CD4-positive, alpha-beta memory T cell (primary cell): ENCODE data around the gene YWHAG. TPM values are rescaled to one million over a fixed set of nuclear protein-coding genes. Genes with fewer than 3 reads are reported as not detected.
"Not testable (repeated sequence)": the region's sequence is repeated elsewhere in the genome, so short reads cannot be mapped to it uniquely, and the experiment has no call there.

Experiments
- CTCF ChIA-PET: fragments of 350-600 bp; sonication (Branson Sonifier 250); formaldehyde crosslinking; loops from one replicate; lab custom pipeline; 2021; ENCODE audit warnings: inconsistent platforms; ENCODE audit not compliant: partially characterized antibody; lab: Charles Lee
- POLR2A ChIA-PET: fragments of 350-600 bp; sonication (Branson Sonifier 250); formaldehyde crosslinking; loops from one replicate; lab custom pipeline; 2021; ENCODE audit not compliant: partially characterized antibody; lab: Charles Lee
- DNase-seq, 5 donors: peaks; one replicate each; pipeline versions ENCODE4 v3.0.0 to v3.0.0-alpha.2; 2020 to 2022; ENCODE audit warnings: mixed read lengths in 1 of 5
- H3K27ac ChIP-seq: one replicate; pipeline ENCODE4 v1.7.0; 2013; ENCODE audit warnings: low read depth, low read length
- H3K27me3 ChIP-seq: 2 replicates; pipeline ENCODE4 v1.7.0; 2013; ENCODE audit warnings: mild to moderate bottlenecking, low read length, moderate library complexity; ENCODE audit not compliant: insufficient read depth
- H3K36me3 ChIP-seq: 2 replicates; pipeline ENCODE4 v1.7.0; 2013; ENCODE audit warnings: mild to moderate bottlenecking, low read length, moderate library complexity; ENCODE audit not compliant: insufficient read depth
- H3K4me1 ChIP-seq: 2 replicates; pipeline ENCODE4 v1.7.0; 2013; ENCODE audit warnings: mild to moderate bottlenecking, low read length, moderate library complexity; ENCODE audit not compliant: insufficient read depth
- H3K4me3 ChIP-seq, 2 donors: one replicate each; pipeline ENCODE4 v1.7.0; 2013; ENCODE audit warnings: low read length in 2 of 2, mild to moderate bottlenecking in 1 of 2
- H3K9me3 ChIP-seq, 2 donors: one replicate each; pipeline ENCODE4 v1.7.0; 2013; ENCODE audit warnings: low read length in 2 of 2, control low read depth in 1 of 2; ENCODE audit not compliant: control insufficient read depth in 1 of 2
- H3K27ac Mint-ChIP-seq, 7 donors: one replicate each; pipeline ENCODE4 v1.8.0; 2020 to 2021; ENCODE audit warnings: mixed read lengths in 7 of 7, mild to moderate bottlenecking in 6 of 7, inconsistent platforms in 3 of 7, moderate library complexity in 3 of 7
- H3K27me3 Mint-ChIP-seq, 2 donors: one replicate each; pipeline ENCODE4 v1.8.0; 2020 to 2021; ENCODE audit warnings: mixed read lengths in 2 of 2
- H3K36me3 Mint-ChIP-seq, 2 donors: one replicate each; pipeline ENCODE4 v1.8.0; 2020 to 2021; ENCODE audit warnings: mixed read lengths in 2 of 2, inconsistent platforms in 1 of 2, mild to moderate bottlenecking in 1 of 2
- H3K4me1 Mint-ChIP-seq, 4 donors: one replicate each; pipeline ENCODE4 v1.8.0; 2020 to 2021; ENCODE audit warnings: mixed read lengths in 4 of 4, mild to moderate bottlenecking in 1 of 4
- H3K4me3 Mint-ChIP-seq, 8 donors: one replicate each; pipeline ENCODE4 v1.8.0; 2020 to 2021; ENCODE audit warnings: mixed read lengths in 8 of 8, mild to moderate bottlenecking in 7 of 8, moderate library complexity in 6 of 8, inconsistent platforms in 3 of 8
- H3K9me3 Mint-ChIP-seq, 8 donors: one replicate each; pipeline ENCODE4 v1.8.0; 2020 to 2021; ENCODE audit warnings: mixed read lengths in 8 of 8, mild to moderate bottlenecking in 5 of 8, inconsistent platforms in 3 of 8, moderate library complexity in 1 of 8
- intact Hi-C: fragments of 100-400 bp; cut with micrococcal nuclease; formaldehyde crosslinking; loops from one replicate; pipeline ENCODE4 v1.15.1; 2023
- polyA plus RNA-seq, 2 donors: library from polyadenylated mRNA; unstranded; fragments of 300-500 nt; fragmentation: Illumina TruSeq; gene quantifications; one replicate each; pipeline ENCODE4 v1.2.3, GENCODE V29; 2021
- total RNA-seq, 2 experiments: library from RNA; stranded (reverse); gene quantifications; one replicate each; pipeline ENCODE4 v1.2.3, GENCODE V29; 2021

YWHAG gene
- total and polyA plus RNA-seq, 4 experiments from 2014 or later, result 0.94 to 54.3 (median 27.0) TPM

DNA sequence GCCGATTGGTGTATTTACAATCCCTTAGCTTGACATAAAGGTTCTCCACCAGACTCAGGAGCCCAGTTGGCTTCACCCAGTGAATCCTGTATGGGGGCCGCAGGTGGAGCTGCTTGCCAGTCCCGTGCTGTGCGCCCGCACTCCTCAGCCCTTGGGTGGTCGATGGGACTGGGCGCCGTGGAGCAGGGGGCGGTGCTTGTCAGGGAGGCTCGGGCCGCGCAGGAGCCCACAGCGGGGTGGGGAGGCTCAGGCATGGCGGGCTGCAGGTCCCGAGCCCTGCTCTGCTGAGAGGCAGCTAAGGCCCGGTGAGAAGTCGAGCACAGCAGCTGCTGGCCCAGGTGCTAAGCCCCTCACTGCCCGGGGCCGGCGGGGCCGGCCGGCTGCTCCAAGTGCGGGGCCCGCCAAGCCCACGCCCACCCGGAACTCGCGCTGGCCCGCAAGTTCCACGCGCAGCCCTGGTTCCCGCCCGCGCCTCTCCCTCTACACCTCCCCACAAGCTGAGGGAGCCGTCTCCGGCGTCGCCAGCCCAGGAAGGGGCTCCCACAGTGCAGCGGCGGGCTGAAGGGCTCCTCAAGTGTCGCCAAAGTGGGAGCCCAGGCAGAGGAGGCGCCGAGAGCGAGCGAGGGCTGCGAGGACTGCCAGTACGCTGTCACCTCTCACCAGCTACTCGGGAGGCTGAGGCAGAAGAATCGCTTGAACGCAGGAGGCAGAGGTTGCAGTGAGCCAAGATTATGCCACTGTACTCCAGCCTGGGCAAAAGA lies 49.3 kb downstream of the YWHAG start:
- H3K9me3 ChIP-seq, H3K27ac Mint-ChIP-seq, H3K9me3 Mint-ChIP-seq, H3K4me3 ChIP-seq, H3K4me1 Mint-ChIP-seq, H3K36me3 ChIP-seq, H3K27me3 ChIP-seq, intact Hi-C loops, H3K27ac ChIP-seq, H3K4me1 ChIP-seq, H3K4me3 Mint-ChIP-seq, DNase-seq, H3K36me3 Mint-ChIP-seq, H3K27me3 Mint-ChIP-seq: not testable (repeated sequence)
- CTCF ChIA-PET, result interaction anchor here (1.5 to 17.2 kb wide), 3 partner anchors 8 to 131 kb away, joined by 6 to 350 read pairs (median 6); partner anchors contain the start of gene HSPB1
- POLR2A ChIA-PET, result interaction anchor here (1.0 to 2.4 kb wide), 2 partner anchors 9 to 49 kb away, joined by 3 to 17 read pairs; partner anchors contain the start of gene YWHAG

DNA sequence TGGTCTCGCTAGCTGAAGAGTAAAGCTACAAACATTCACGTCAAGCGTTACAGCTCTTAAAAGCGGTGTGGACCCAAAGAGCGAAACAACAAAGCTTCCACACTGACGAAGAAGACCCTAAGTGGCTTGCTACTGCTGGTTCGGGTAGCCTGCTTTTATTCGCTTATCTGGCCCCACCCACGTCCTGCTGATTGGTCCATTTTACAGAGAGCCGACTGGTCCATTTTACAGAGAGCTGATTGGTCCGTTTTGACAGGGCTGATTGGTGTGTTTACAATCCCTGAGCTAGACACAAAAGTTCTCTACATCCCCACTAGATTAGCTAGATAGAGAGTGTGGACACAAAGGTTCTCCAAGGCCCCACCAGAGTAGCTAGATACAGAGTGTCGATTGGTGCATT lies 49.9 kb downstream of the YWHAG start:
- intact Hi-C loops, H3K27ac ChIP-seq, H3K36me3 ChIP-seq, H3K9me3 ChIP-seq, H3K27ac Mint-ChIP-seq, DNase-seq, H3K4me3 Mint-ChIP-seq, H3K27me3 ChIP-seq, H3K4me3 ChIP-seq, H3K36me3 Mint-ChIP-seq, H3K4me1 ChIP-seq, H3K4me1 Mint-ChIP-seq, H3K9me3 Mint-ChIP-seq, H3K27me3 Mint-ChIP-seq: not testable (repeated sequence)
- ChIA-PET POLR2A (interaction anchor here (1.0 to 2.4 kb wide), 2 partner anchors 9 to 49 kb away, joined by 3 to 17 read pairs; partner anchors contain the start of gene YWHAG), CTCF (interaction anchor here (1.5 to 17.2 kb wide), 3 partner anchors 9 to 131 kb away, joined by 6 to 350 read pairs (median 6); partner anchors contain the start of gene HSPB1)

DNA sequence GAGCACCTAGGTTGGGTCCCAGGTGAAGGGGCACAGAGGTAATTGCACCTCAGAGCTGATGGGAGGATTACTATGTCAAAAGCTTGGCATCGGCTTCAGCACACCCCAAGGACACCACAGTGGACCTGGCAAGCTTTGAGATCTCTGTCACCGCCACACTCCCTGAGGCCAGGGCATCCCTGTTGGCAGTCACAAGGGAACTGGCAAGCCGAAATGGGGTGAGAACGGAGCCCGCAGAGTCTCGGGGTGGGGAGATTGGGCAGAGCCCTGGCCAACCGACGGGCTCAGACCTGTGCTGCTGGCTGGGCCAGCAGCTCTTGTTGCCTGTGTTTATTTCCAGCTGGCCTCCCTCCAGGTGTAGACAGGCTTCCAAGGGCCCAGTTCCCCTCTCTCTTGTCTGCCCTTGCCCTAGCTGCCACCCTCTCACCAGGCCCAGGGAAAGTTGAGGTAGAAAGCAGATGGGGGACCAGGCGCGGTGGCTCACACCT lies 53.9 kb downstream of the YWHAG start:
- H3K27ac ChIP-seq, result no peak overlapping the region
- H3K27me3 ChIP-seq, result no peaks in the 10 kb centered on the region
- H3K4me1 ChIP-seq, result peaks cover 6% of the 10 kb centered on the region
- H3K36me3 ChIP-seq, result no peaks in the 10 kb centered on the region
- intact Hi-C loops, result loop anchor here (5.0 kb wide), 1 partner anchor 1392 kb away; the partner anchor contains the start of gene RSBN1L
- ChIA-PET CTCF (interaction anchor here (1.0 to 17.2 kb wide), 3 partner anchors 6 to 22 kb away, joined by 5 to 350 read pairs (median 350); partner anchors contain the start of gene HSPB1), POLR2A (interaction anchor here (1.3 kb wide), 1 partner anchor 13 kb away, joined by 6 read pairs; no protein-coding TSS in a partner anchor)
- Mint-ChIP-seq H3K27me3 (no peaks in the 10 kb centered on the region), H3K36me3 (peaks cover 0 to 2% of the 10 kb centered on the region in 2 donors), H3K4me1 (peaks cover 11 to 24% (median 15%) of the 10 kb centered on the region in 4 donors), H3K4me3 (peak overlapping the region in 5 of 8 donors; percentile 20 to 92 (median 65)), H3K9me3 (no peaks in the 10 kb centered on the region), H3K27ac (peak overlapping the region in 4 of 7 donors; percentile 43 to 90 (median 88))
- no peaks in the 10 kb centered on the region for H3K9me3 ChIP-seq
- H3K4me3 ChIP-seq, result no peak overlapping the region
- DNase-seq, result no peak

DNA sequence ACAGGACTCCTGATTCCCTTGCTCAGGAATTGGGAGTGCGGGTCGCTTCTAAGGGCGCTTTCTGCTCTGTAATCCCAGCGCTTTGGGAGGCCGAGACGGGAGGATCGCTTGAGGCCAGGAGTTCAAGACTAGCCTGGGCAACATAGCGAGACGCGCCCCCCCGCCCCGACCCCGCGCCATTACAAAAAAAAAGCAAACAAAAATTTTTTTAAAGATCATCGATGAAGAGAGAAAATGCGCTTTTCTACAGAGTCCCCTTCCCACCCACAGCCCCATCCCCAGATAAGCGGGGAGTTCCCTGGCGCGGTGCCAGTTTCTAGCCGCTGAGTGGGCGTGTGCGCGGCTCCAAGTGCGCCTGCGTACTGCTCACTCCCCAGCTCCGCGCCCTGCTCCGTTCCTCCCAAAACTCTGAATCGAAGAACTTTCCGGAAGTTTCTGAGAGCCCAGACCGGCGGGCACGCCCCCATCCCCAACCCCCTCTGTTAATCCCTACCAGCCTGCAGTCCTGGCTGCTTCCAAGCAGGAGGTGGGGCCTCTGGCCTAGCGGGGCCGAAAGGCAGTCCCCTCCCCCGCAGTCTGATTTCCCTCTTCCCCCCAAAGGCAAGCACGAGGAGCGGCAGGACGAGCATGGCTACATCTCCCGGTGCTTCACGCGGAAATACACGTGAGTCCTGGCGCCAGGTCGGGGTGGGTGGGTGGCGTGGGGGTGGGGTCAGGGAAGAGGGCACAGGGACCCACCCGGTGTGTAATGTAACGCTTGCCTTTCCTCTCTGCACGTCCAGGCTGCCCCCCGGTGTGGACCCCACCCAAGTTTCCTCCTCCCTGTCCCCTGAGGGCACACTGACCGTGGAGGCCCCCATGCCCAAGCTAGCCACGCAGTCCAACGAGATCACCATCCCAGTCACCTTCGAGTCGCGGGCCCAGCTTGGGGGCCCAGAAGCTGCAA lies 55.3 kb downstream of the YWHAG start:
- Histone ChIP-seq H3K27ac (peak overlapping the region; percentile 62), H3K36me3 (no peaks in the 10 kb centered on the region), H3K9me3 (no peaks in the 10 kb centered on the region), H3K27me3 (no peaks in the 10 kb centered on the region), H3K4me3 (peak overlapping the region; percentile 61 to 63), H3K4me1 (peaks cover 6% of the 10 kb centered on the region)
- H3K27me3 Mint-ChIP-seq, result no peaks in the 10 kb centered on the region
- intact Hi-C loops, result loop anchor here (2.0 to 5.0 kb wide), 4 partner anchors 21 to 1394 kb away; partner anchors contain the start of genes RSBN1L and YWHAG
- H3K36me3 Mint-ChIP-seq, result peaks cover 0 to 2% of the 10 kb centered on the region in 2 donors
- peak overlapping the region; percentile 88 to 96 (median 89) for H3K27ac Mint-ChIP-seq
- H3K9me3 Mint-ChIP-seq, result no peaks in the 10 kb centered on the region
- peak; percentile 73 to 83 (median 76) for DNase-seq
- ChIA-PET CTCF (interaction anchor here (1.8 to 17.2 kb wide), 3 partner anchors 5 to 125 kb away, joined by 3 to 350 read pairs (median 350); partner anchors contain the start of gene HSPB1), POLR2A (interaction anchor here (0.6 to 3.3 kb wide), 6 partner anchors 10 to 1661 kb away, joined by 3 to 26 read pairs (median 7); partner anchors contain the start of gene YWHAG)
- peak overlapping the region; percentile 90 to 96 (median 92) for H3K4me3 Mint-ChIP-seq
- peaks cover 11 to 24% (median 15%) of the 10 kb centered on the region in 4 donors for H3K4me1 Mint-ChIP-seq

DNA sequence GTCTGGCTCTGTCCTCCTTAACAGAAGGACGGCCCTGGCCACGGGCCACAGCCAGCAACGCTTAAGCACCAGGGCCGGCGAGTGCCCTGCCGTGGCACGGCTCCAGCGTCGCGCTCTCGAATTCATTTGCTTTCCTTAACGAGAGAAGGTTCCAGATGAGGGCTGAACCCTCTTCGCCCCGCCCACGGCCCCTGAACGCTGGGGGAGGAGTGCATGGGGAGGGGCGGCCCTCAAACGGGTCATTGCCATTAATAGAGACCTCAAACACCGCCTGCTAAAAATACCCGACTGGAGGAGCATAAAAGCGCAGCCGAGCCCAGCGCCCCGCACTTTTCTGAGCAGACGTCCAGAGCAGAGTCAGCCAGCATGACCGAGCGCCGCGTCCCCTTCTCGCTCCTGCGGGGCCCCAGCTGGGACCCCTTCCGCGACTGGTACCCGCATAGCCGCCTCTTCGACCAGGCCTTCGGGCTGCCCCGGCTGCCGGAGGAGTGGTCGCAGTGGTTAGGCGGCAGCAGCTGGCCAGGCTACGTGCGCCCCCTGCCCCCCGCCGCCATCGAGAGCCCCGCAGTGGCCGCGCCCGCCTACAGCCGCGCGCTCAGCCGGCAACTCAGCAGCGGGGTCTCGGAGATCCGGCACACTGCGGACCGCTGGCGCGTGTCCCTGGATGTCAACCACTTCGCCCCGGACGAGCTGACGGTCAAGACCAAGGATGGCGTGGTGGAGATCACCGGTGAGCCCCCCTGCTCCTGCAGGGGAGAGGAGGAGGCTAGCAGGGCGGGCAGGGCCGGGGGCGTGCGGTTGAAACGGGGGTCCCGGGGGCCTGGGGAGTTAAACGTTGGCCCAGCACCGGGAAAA lies 56.2 kb downstream of the YWHAG start, which contains the start of gene HSPB1:
HSPB1 (plus strand) TSS at position 327 of the 855 bp plus-strand sequence; CDS start at position 367, 40 bp downstream.
- H3K36me3 Mint-ChIP-seq, result peaks cover 0 to 2% of the 10 kb centered on the region in 2 donors
- intact Hi-C loops, result loop anchor here (1.0 to 5.0 kb wide), 6 partner anchors 12 to 1395 kb away; partner anchors contain the start of genes RSBN1L and YWHAG

More for the DNA sequence above, 56.2 kb downstream of the YWHAG start, which contains the start of gene HSPB1:
- Histone ChIP-seq H3K4me3 (peak within 1 kb of the TSS; percentile 61 to 63), H3K27me3 (no peaks in the 10 kb centered on the region), H3K36me3 (no peaks in the 10 kb centered on the region), H3K4me1 (peaks cover 6% of the 10 kb centered on the region), H3K27ac (peak within 1 kb of the TSS; percentile 62), H3K9me3 (no peaks in the 10 kb centered on the region)
- peak within 1 kb of the TSS; percentile 88 to 96 (median 93) for H3K27ac Mint-ChIP-seq
- no peaks in the 10 kb centered on the region for H3K27me3 Mint-ChIP-seq
- DNase-seq, result peak; percentile 61 to 82 (median 65)
- ChIA-PET POLR2A (interaction anchor here (1.0 to 3.3 kb wide), 5 partner anchors 11 to 56 kb away, joined by 3 to 26 read pairs (median 9); partner anchors contain the start of gene YWHAG), CTCF (interaction anchor here (0.6 to 17.2 kb wide), 5 partner anchors 4 to 124 kb away, joined by 3 to 350 read pairs (median 5); partner anchors contain the start of gene HSPB1)
- peak within 1 kb of the TSS; percentile 90 to 97 (median 92) for H3K4me3 Mint-ChIP-seq
- peaks cover 11 to 24% (median 15%) of the 10 kb centered on the region in 4 donors for H3K4me1 Mint-ChIP-seq
- H3K9me3 Mint-ChIP-seq, result no peaks in the 10 kb centered on the region
